HG03520 (cell line): ENCODE measurements around the gene WNT10A.
"Not testable (repeated sequence)": the region's sequence is repeated elsewhere in the genome, so short reads cannot be mapped to it uniquely, and the experiment has no call there.

Experiments
- ATAC-seq: cut with Tn5 transposase; IDR thresholded peaks from one replicate; pipeline ENCODE4 v1.9.1; 2021; ENCODE audit warnings: mild to moderate bottlenecking, moderate library complexity; ENCODE audit not compliant: unreplicated experiment

The WNT10A gene

GRCh38 chr2:218880102-218880858 is at the start of gene WNT10A:
TSS of gene WNT10A (plus strand) at chr2:218880852. CDS start at chr2:218880996, 144 bp downstream.
- ATAC-seq, result peak; percentile 63

GRCh38 chr2:218831378-218831990 is 49.2 kb upstream of the WNT10A start, which contains the start of gene PRKAG3:
TSS of gene PRKAG3 (minus strand) at chr2:218831803.
- no peak for ATAC-seq

DNA sequence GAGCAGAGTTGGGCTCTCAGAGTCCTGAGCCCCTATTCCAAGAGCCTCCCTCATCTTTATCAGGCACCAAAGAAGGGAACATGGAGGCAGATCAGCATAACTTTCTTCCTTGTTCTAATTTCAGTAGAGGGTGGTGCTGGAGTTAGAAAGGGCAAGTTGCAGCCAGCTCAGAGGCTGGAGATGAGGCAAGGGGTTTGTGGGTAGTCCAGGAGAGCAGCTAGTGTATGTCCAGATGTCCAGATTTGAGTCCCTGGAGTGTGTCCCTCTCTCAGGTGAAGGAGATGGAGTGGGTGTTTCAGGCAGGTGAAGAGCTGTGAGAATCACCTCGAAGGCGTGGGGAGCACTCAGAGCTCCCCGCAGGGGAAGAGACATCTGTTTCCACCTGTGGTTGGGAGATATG is 48.6 kb upstream of the WNT10A start:
- no peak for ATAC-seq

DNA sequence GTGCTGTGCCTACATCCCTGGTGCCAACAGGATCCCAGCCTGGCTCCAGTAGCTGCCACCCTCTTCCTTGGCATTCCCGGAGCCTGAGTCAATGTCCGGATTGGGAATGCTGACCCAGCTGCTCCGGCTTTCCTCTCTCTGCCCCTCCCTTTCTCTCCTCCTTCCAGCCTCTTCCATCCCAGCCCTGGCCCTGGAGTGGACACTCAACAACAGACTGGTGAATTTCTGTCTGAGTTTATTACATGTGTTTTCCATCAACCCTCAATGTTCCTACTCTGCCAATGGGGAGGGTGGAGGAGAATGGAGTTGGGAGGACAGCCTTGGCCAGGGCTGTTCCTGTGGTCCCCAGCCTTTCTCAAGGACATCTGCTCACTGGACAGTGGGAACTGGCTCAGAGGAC is 48.1 kb upstream of the WNT10A start:
- ATAC-seq, result no peak

DNA sequence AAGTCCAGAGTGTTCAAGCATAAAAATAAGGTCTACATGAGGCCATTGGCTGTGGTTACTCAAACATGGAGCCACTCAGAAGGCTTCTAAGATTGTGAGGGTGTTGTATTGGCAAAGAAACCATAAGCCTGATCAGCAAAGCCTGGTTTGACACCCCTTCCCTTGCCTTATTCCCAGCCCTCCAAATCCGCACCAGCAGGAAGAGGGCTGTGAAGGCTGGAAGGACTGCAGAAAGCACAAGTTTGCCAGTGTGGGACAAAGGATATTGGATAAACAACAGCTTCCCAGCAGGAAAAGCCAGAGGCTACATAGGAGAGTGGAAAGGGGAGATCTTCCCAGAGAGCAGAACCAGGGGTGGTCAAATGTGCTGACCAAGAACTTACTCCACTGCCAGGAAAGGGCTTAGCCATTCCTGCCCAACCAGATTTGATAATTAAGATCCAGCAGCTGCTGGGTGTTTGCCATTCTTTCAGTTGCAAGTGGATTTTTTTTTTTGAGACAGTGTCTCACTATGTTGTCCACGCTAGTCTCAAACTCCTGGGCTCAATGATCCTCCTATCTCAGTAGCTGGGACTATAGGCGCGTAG is 47.5 kb upstream of the WNT10A start:
- ATAC-seq, result no peak

- no peak for ATAC-seq
These were observed 46.0 kb upstream of the WNT10A start for GRCh38 chr2:218834685-218835084.

- ATAC-seq, result no peak
These were observed 43.2 kb upstream of the WNT10A start for GRCh38 chr2:218837495-218837894.

GRCh38 chr2:218839430-218839829 is 41.2 kb upstream of the WNT10A start:
- ATAC-seq, result no peak

DNA sequence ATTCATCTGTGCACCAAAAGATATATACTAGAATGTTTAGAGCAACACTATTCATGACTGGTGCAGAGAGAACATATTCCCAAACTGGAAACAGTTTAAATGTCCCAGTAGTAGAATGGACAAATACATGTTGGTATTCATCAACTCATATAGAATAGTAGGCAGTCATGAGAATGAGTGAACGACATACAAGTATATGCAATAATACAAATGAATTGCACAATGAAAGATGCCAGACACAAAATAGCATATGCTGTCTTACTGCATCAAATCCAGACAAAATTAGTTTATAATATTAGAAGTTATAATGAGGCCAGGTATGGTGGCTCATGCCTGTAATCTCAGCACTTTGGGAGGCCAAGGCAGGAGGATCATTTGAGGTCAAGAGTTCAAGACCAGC is 40.8 kb upstream of the WNT10A start:
- ATAC-seq, result no peak

DNA sequence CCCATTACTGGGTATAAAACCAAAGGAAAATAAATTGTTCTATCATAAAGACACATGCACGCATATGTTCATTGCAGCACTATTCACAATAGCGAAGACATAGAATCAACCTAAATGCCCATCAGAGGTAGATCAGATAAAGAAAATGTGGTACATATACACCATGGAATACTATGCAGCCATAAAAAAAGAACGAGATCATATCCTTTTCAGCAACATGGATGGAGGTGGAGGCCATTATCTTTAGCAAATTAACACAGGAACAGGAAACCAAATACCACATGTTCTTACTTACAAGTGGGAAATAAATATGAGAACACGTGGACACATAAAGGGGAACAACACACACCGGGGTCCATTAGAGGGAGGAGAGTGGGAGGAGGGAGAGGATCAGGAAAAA is 36.3 kb upstream of the WNT10A start:
- ATAC-seq, result not testable (repeated sequence)

DNA sequence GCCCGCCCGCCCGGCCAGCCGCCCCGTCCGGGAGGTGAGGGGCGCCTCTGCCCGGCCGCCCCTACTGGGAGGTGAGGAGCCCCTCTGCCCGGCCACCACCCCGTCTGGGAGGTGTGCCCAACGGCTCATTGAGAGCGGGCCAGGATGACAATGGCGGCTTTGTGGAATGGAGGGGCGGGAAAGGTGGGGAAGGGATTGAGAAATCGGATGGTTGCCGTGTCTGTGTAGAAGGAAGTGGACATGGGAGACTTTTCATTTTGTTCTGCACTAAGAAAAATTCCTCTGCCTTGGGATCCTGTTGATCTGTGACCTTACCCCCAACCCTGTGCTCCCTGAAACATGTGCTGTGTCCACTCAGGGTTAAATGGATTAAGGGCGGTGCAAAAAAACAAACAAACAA is 33.7 kb upstream of the WNT10A start:
- not testable (repeated sequence) for ATAC-seq

- ATAC-seq, result no peak
These were observed 30.9 kb upstream of the WNT10A start for GRCh38 chr2:218849721-218850120.

DNA sequence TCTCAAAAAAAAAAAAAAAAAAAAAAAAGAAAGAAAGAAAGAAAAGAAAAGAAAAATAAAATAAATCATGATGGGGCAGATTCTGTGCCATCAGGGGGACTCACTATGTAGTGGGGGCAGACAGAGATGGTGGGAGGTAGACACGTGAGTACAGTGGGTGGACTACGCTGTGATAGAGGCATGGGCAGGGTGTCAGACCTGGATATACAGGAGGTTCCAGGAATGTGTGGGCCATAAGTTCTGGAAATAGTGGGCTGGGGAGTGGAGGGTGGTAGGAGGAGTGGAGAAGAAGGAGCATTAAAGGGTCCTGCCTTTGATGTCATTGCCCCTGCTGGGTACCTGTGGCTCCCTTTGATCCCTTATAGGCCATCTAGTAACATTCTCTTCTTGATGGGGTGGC is 29.9 kb upstream of the WNT10A start:
- ATAC-seq, result no peak

GRCh38 chr2:218851286-218851685 is 29.4 kb upstream of the WNT10A start:
- ATAC-seq, result no peak

- ATAC-seq, result no peak
These were observed 27.6 kb upstream of the WNT10A start for GRCh38 chr2:218852911-218853667.

DNA sequence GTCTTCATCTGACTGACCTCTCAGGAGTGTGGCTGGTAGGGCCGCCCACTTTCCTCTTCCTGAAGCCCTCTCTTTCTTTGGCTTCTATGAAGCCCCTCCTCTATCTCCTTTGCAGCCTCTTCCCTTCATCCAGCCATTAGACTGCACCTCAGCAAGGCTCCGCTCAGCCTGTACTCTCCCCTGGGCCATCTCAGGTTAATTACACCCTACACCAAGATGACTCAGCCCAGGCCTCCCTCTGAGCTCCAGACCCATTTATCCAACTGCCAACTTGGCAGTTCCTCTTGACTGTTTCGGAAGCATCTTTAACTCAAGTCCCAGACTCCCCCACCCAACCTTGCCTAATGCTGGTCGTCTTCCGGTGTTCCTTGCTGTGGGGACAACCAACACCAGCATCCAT is 26.9 kb upstream of the WNT10A start:
- ATAC-seq, result no peak

- no peak for ATAC-seq
These were observed 25.8 kb upstream of the WNT10A start for GRCh38 chr2:218854860-218855259.

DNA sequence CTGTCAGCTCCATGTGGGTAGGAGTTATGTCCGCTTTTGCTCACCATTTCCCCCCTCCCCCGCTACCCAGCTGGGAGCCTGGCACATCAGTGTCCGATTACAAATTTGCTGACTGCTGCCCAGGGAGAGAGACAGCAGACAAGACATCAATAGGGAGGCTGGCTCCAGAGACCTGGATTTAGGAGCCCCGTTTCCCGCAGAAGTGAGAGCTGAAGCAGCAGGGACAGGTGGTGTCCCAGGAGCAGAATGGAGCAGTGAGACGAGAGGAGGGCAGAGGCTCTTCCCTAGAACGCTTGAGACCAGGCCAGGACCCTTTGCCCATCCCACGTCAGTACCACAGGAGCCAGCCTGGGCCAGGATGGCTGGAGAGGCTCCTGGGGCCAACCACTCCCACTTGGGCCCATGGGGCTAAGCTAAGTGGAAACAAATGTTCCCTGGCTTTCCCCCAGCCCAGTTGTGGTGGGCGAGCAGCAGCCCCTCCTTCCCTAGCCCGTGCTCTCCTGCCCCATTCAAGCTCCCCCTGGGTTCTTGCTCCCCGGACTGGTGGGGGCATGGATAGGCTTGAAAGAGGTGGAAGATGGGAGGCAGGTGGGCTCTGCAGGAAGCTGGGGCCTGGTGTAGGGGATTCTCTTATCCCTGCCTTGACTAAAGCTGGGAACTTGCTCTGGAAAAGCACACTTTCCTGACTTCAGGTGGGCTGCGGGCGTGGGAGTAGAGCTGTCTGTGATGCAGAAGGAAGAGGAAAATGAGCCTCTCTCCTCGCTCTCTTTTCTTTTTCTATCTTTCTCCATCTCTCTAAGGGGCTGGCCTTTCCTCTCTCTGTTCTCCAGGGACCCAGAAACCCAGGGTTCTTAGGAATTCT is 25.1 kb upstream of the WNT10A start:
- ATAC-seq, result no peak

- no peak for ATAC-seq
These were observed 24.3 kb upstream of the WNT10A start for GRCh38 chr2:218856167-218856895.

- no peak for ATAC-seq
These were observed 23.8 kb upstream of the WNT10A start for GRCh38 chr2:218856896-218857243.
